ENCODE results near the gene PIK3CD. TPM values are rescaled to one million over a fixed set of nuclear protein-coding genes. Genes with fewer than 3 reads are reported as not detected.

PIK3CD gene
- total RNA-seq, 6 experiments from 2014 or later: 7.3 to 14.6 (median 9.2) TPM

GRCh38 chr1:9603766-9604753 lies 47.5 kb upstream of the PIK3CD start:
- Mint-ChIP-seq H3K4me3 (no peak overlapping the region), H3K27me3 (ENCODE audit: insufficient read depth) (no peaks in the 10 kb centered on the region; the same call in 1 of the 2 replicates), H3K36me3 (ENCODE audit: low read depth) (no peaks in the 10 kb centered on the region), H3K4me1 (ENCODE audit: low read depth) (no peaks in the 10 kb centered on the region), H3K9me3 (no peaks in the 10 kb centered on the region), H3K27ac (no peak overlapping the region)
- no peak for DNase-seq
- TF ChIP-seq CTCF (IDR thresholded peaks at IDR 0.05): no peak

DNA sequence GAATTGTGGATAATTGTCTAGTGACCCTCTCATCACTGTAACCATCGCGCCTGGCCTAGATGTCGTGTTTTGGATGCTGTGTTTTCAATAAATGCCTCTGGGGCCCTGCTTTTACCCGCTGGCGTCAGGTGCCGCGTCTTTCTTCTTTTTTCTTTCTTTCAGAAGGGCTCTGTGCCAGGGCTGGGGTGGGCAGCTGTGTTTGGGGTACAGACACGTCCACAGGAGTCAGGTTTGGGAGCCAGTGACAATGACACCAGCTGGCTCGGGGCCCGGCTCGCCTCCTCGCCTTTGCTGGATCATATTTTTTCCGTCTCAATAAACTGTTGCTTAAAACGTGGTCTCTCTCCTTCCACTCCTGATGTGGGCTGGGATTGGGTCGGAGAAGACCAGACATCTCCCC lies 46.7 kb upstream of the PIK3CD start:
- no peaks in the 10 kb centered on the region for H3K36me3 Mint-ChIP-seq (ENCODE audit: low read depth)
- no peaks in the 10 kb centered on the region for H3K4me1 Mint-ChIP-seq (ENCODE audit: low read depth)
- no peak overlapping the region for H3K27ac Mint-ChIP-seq
- DNase-seq: no peak
- no peaks in the 10 kb centered on the region for H3K9me3 Mint-ChIP-seq
- H3K27me3 Mint-ChIP-seq (ENCODE audit: insufficient read depth): no peaks in the 10 kb centered on the region; the same call in 1 of the 2 replicates
- TF ChIP-seq CTCF (IDR thresholded peaks at IDR 0.05): no peak
- no peak overlapping the region for H3K4me3 Mint-ChIP-seq

DNA sequence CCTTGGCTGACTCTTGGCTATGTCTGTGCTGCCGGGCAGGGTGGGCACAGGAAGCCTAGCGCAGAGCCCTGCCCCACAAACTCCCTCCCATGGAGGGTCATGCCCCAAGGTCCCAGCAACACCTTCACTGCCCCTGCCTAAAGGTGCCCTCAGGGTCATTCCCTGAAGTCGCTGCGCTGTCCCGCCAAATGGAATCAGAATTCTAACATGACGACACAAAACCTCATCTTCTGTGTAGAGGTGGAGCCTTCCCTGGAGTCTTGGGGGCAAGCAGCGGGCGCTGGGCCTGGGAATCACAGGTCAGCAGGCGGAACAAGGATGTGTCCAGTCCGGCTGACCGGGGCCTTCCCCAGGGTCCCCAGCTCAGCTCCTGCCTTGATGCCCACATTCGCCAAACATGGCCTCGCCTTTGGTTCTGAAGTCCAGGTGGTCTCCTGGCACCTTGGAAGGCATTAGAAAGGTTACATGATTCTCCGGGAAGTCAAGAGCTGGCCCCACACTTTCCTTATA lies 45.5 kb upstream of the PIK3CD start:
- Mint-ChIP-seq H3K36me3 (ENCODE audit: low read depth) (no peaks in the 10 kb centered on the region), H3K4me3 (no peak overlapping the region), H3K9me3 (no peaks in the 10 kb centered on the region), H3K27ac (no peak overlapping the region), H3K27me3 (ENCODE audit: insufficient read depth) (no peaks in the 10 kb centered on the region; the same call in 1 of the 2 replicates), H3K4me1 (ENCODE audit: low read depth) (no peaks in the 10 kb centered on the region)
- DNase-seq: no peak
- no peak for TF ChIP-seq CTCF (IDR thresholded peaks at IDR 0.05)

DNA sequence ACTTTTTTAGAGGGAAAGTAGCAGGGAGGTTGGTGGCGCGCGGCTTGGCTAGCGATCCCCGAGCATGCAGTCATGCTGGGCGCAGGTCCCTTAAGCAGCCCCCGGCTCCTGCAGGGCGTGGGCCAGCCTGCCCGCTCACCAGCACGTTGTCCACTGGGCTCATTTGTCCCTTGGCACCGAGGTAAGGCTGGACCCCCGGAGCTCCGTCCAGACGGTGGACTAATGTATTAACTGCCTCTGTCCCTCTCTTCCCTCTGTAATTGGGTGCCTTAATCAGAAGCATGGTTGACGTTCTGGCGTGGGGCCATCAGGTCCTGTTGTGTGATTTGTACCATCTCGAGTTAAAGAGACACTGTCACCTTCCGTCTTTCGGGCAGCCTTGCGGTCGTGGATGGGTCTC lies 45.1 kb upstream of the PIK3CD start:
- Mint-ChIP-seq H3K4me3 (no peak overlapping the region), H3K4me1 (ENCODE audit: low read depth) (no peaks in the 10 kb centered on the region), H3K36me3 (ENCODE audit: low read depth) (no peaks in the 10 kb centered on the region), H3K9me3 (no peaks in the 10 kb centered on the region), H3K27ac (no peak overlapping the region), H3K27me3 (ENCODE audit: insufficient read depth) (no peaks in the 10 kb centered on the region; the same call in 1 of the 2 replicates)
- no peak for DNase-seq
- no peak for TF ChIP-seq CTCF (IDR thresholded peaks at IDR 0.05)

DNA sequence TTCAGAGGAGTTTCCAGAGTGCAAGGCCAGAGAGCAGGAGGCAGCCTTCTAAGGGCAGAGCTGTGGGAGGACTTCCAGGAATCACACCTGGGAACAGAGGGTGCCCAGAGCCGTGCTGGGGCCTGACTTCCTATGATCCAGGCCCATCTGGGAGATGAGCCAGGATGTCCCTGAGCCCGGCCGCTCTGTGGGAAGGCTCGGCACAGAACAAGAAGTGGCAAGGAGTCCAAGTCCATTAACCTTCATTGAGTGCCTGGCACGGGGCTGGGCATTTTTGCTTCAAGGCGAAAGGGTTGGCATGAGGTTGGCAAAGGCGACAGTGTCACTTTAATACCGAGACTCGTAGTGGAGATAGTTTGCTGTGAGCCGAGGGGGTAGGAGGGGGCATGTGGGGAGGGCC lies 44.6 kb upstream of the PIK3CD start:
- no peaks in the 10 kb centered on the region for H3K4me1 Mint-ChIP-seq (ENCODE audit: low read depth)
- H3K27ac Mint-ChIP-seq: no peak overlapping the region
- no peaks in the 10 kb centered on the region for H3K36me3 Mint-ChIP-seq (ENCODE audit: low read depth)
- no peak overlapping the region for H3K4me3 Mint-ChIP-seq
- H3K27me3 Mint-ChIP-seq (ENCODE audit: insufficient read depth): no peaks in the 10 kb centered on the region; the same call in 1 of the 2 replicates
- no peak for TF ChIP-seq CTCF (IDR thresholded peaks at IDR 0.05)
- no peaks in the 10 kb centered on the region for H3K9me3 Mint-ChIP-seq
- no peak for DNase-seq

Data from HFFc6 (cell line).